GM12872 (cell line): ENCODE measurements around the gene OR52E6.

Source experiments
- CTCF ChIP-seq: IDR thresholded peaks from 3 replicates; pipeline ENCODE4 v1.5.1; 2011; ENCODE audit warnings: low read depth, mild to moderate bottlenecking, low read length, moderate library complexity; ENCODE audit not compliant: insufficient read depth

The OR52E6 gene

GRCh38 chr11:5841797-5842196 lies at the start of gene OR52E6:
OR52E6 (minus strand) TSS chr11:5841897; CDS start chr11:5841897, 0 bp downstream.
- no peak for TF ChIP-seq CTCF

GRCh38 chr11:5891216-5891800 lies 49.6 kb upstream of the OR52E6 start:
- peak; percentile 24 for TF ChIP-seq CTCF

GRCh38 chr11:5887661-5888060 lies 46.0 kb upstream of the OR52E6 start:
- no peak for TF ChIP-seq CTCF

- no peak for TF ChIP-seq CTCF
These were observed 45.5 kb upstream of the OR52E6 start for GRCh38 chr11:5887172-5887571.

- no peak for TF ChIP-seq CTCF
These were observed 40.1 kb upstream of the OR52E6 start for GRCh38 chr11:5881756-5882155.

- no peak for TF ChIP-seq CTCF
These were observed 38.6 kb upstream of the OR52E6 start, which contains the start of gene OR52E4 for GRCh38 chr11:5880329-5880728. OR52E4 (plus strand) TSS chr11:5880629; CDS start chr11:5884293, 3,664 bp downstream.

- TF ChIP-seq CTCF: no peak
These were observed 36.9 kb upstream of the OR52E6 start for GRCh38 chr11:5878564-5878963.
